ENCODE data around the gene GMEB1.
A peak's percentile ranks its signal among the peaks of the same experiment; 100 is the strongest.

GMEB1 gene

GRCh38 chr1:28719332-28719619, 50.7 kb downstream of the GMEB1 start:
- TF ChIP-seq EP300 (IDR thresholded peaks at IDR 0.05; ENCODE audit: borderline replicate concordance) (no peak), REST (IDR thresholded peaks at IDR 0.05; ENCODE audit: low read depth) (no peak), USF1 (IDR thresholded peaks at IDR 0.05) (no peak), YY1 (IDR thresholded peaks at IDR 0.05; ENCODE audit: low read depth) (no peak), RAD21 (IDR thresholded peaks at IDR 0.05; ENCODE audit: low read depth) (no peak), FOXM1 (IDR thresholded peaks at IDR 0.05; ENCODE audit: borderline replicate concordance, low read depth) (no peak), CREB1 (IDR thresholded peaks at IDR 0.05; ENCODE audit: low read depth) (no peak), NFIC (IDR thresholded peaks at IDR 0.05) (no peak), CEBPB (IDR thresholded peaks at IDR 0.05) (no peak), TCF12 (IDR thresholded peaks at IDR 0.05; ENCODE audit: low read depth) (no peak)

GRCh38 chr1:28720376-28720775, 51.8 kb downstream of the GMEB1 start:
- TF ChIP-seq EP300 (IDR thresholded peaks at IDR 0.05; ENCODE audit: borderline replicate concordance) (no peak), NFIC (IDR thresholded peaks at IDR 0.05) (no peak), REST (IDR thresholded peaks at IDR 0.05; ENCODE audit: low read depth) (no peak), ZBTB7A (IDR thresholded peaks at IDR 0.05; ENCODE audit: low read depth) (no peak)

GRCh38 chr1:28735961-28736449, 67.4 kb downstream of the GMEB1 start:
- TF ChIP-seq NFIC (IDR thresholded peaks at IDR 0.05): no peak
- TF ChIP-seq MAX (IDR thresholded peaks at IDR 0.05): no peak
- no peak for TF ChIP-seq CREB1 (IDR thresholded peaks at IDR 0.05; ENCODE audit: low read depth)
- TF ChIP-seq EGR1 (IDR thresholded peaks at IDR 0.05): no peak
- no peak for TF ChIP-seq FOXM1 (IDR thresholded peaks at IDR 0.05; ENCODE audit: borderline replicate concordance, low read depth)
- no peak for TF ChIP-seq YY1 (IDR thresholded peaks at IDR 0.05; ENCODE audit: low read depth)
- TF ChIP-seq RAD21 (IDR thresholded peaks at IDR 0.05; ENCODE audit: low read depth): no peak
- no peak for TF ChIP-seq TCF12 (IDR thresholded peaks at IDR 0.05; ENCODE audit: low read depth)
- TF ChIP-seq ZBTB7A (IDR thresholded peaks at IDR 0.05; ENCODE audit: low read depth): no peak
- TF ChIP-seq REST (IDR thresholded peaks at IDR 0.05; ENCODE audit: low read depth): no peak
- no peak for TF ChIP-seq TEAD4 (IDR thresholded peaks at IDR 0.05)
- no peak for TF ChIP-seq TAF1 (IDR thresholded peaks at IDR 0.05; ENCODE audit: low read depth)
- TF ChIP-seq USF1 (IDR thresholded peaks at IDR 0.05): no peak
- TF ChIP-seq EP300 (IDR thresholded peaks at IDR 0.05; ENCODE audit: borderline replicate concordance): no peak
- no peak for TF ChIP-seq CEBPB (IDR thresholded peaks at IDR 0.05)

GRCh38 chr1:28736450-28737306, 68.1 kb downstream of the GMEB1 start, which contains the start of gene YTHDF2:
Gene YTHDF2, plus strand, starts transcription at chr1:28736940. Its CDS starts 181 bp downstream, at chr1:28737121.
- TF ChIP-seq FOXM1 (IDR thresholded peaks at IDR 0.05; ENCODE audit: borderline replicate concordance, low read depth) (no peak), TAF1 (IDR thresholded peaks at IDR 0.05; ENCODE audit: low read depth) (peak; percentile 95), RAD21 (IDR thresholded peaks at IDR 0.05; ENCODE audit: low read depth) (peak; percentile 20; the same call in 1 of the 2 replicates), TCF12 (IDR thresholded peaks at IDR 0.05; ENCODE audit: low read depth) (peak; percentile 82), EP300 (IDR thresholded peaks at IDR 0.05; ENCODE audit: borderline replicate concordance) (no peak), CEBPB (IDR thresholded peaks at IDR 0.05) (no peak; the same call in 1 of the 2 replicates), YY1 (IDR thresholded peaks at IDR 0.05; ENCODE audit: low read depth) (peak; percentile 53; the same call in 1 of the 2 replicates), NFIC (IDR thresholded peaks at IDR 0.05) (0 out of 2 replicates have a peak, but pooled peaks have one; percentile 5), CREB1 (IDR thresholded peaks at IDR 0.05; ENCODE audit: low read depth) (peak; percentile 40; the same call in 1 of the 2 replicates), TEAD4 (IDR thresholded peaks at IDR 0.05) (peak; percentile 45), USF1 (IDR thresholded peaks at IDR 0.05) (peak; percentile 36; the same call in 1 of the 2 replicates), ZBTB7A (IDR thresholded peaks at IDR 0.05; ENCODE audit: low read depth) (peak; percentile 91), EGR1 (IDR thresholded peaks at IDR 0.05) (peak; percentile 94), MAX (IDR thresholded peaks at IDR 0.05) (peak; percentile 75), REST (IDR thresholded peaks at IDR 0.05; ENCODE audit: low read depth) (peak; percentile 17; the same call in 1 of the 2 replicates)
